22Rv1 (cell line): ENCODE results near the gene PTPRJ.

ENCODE experiments used
- CTCF ChIP-seq: fragments of 450-650 bp; IDR thresholded peaks from 2 replicates; pipeline ENCODE4 v1.5.1; 2017; ENCODE audit warnings: mild to moderate bottlenecking
- ZFX ChIP-seq: fragments of 450-650 bp; IDR thresholded peaks from 2 replicates; pipeline ENCODE4 v1.6.1; 2017; ENCODE audit warnings: antibody characterized with exemption, borderline replicate concordance

- no peak for TF ChIP-seq CTCF
- no peak for TF ChIP-seq ZFX
These were observed 128.1 kb downstream of the PTPRJ start for GRCh38 chr11:48108231-48109045.
